HUES64 (cell line): Measurements from ENCODE around the gene GPR156. TPM values are rescaled to one million over a fixed set of nuclear protein-coding genes. Genes with fewer than 3 reads are reported as not detected.
"Not testable (repeated sequence)": the region's sequence is repeated elsewhere in the genome, so short reads cannot be mapped to it uniquely, and the experiment has no call there.

Experiments
- H3K27ac ChIP-seq: 2 replicates; pipeline ENCODE4 v1.7.0; 2013; ENCODE audit warnings: low read depth, low read length, inconsistent platforms
- H3K27me3 ChIP-seq: 2 replicates; pipeline ENCODE4 v1.6.1; 2013; ENCODE audit warnings: mild to moderate bottlenecking, low read length; ENCODE audit not compliant: insufficient read depth
- H3K36me3 ChIP-seq: 2 replicates; pipeline ENCODE4 v1.6.1; 2013; ENCODE audit warnings: mild to moderate bottlenecking, low read length; ENCODE audit not compliant: insufficient read depth
- H3K4me1 ChIP-seq: 2 replicates; pipeline ENCODE4 v1.6.1; 2013; ENCODE audit warnings: mild to moderate bottlenecking, low read length, moderate library complexity; ENCODE audit not compliant: insufficient read depth
- H3K4me3 ChIP-seq: 2 replicates; pipeline ENCODE4 v1.5.1; 2013; ENCODE audit warnings: mild to moderate bottlenecking, low read length, moderate library complexity
- H3K9ac ChIP-seq: 2 replicates; pipeline ENCODE4 v1.6.1; 2013; ENCODE audit warnings: mild to moderate bottlenecking, low read depth, low read length
- H3K9me3 ChIP-seq: 2 replicates; pipeline ENCODE4 v1.6.1; 2013; ENCODE audit warnings: low read depth, low read length; ENCODE audit not compliant: insufficient read depth
- WGBS: fragments of 150-250, 120-280 bp; methylation state at CpG from one replicate; pipeline ENCODE4 v1.1.7; 2013; ENCODE audit warnings: missing lambda C conversion rate; 5-methylcytosine and 5-hydroxymethylcytosine counted together
- polyA plus RNA-seq, 2 experiments: library from polyadenylated mRNA; stranded (reverse); fragments of 50-300 nt; gene quantifications; one replicate each; pipeline ENCODE4 v1.2.3, GENCODE V29; 2013

GPR156 gene
- 0.50 TPM for polyA plus RNA-seq (2013, experiment 1 of 2)
- 1.5 TPM for polyA plus RNA-seq (2013, experiment 2 of 2)

DNA sequence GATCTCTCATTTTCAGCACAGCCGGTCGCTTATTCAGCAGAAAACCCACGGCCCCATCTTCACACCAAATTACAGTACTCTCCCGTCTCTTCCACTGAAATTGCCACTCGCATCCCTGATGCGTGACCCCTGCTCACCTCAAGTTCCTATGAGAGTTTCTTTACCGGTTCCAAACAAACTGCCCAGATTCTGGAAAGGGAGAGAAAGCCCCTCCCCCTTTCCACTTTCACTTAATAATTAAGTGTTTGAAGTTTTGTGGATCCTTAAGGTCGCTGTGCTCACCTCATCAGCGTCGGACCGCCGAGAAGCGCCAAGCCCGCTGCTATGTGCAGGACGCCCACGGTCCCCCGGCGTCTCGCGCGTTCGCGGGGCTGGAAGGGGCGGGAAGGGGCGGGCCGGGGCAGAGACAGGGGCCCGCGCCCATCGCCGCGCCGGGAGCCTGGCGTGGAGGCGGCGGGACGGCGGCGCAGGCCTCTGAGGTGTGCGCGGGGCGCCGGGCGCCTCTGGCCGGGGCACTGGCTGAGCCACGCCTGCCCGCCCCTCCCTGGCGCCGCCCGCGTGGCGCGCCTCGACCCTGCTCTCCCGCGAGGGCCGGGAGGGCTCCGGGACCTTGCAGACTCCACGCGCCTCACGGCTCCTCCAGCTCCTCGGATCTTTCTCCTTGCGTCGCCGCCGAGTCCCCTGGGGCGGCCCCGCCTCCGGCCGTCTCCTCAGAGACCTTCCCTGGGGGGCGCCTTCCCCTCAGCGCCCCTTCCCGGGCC, at the start of gene GPR156:
TSS of gene GPR156 (minus strand) at position 476 of the 761 bp plus-strand sequence. CDS start 41,124 bp downstream, outside the sequence.
- Histone ChIP-seq H3K4me1 (peaks cover 17% of the 10 kb centered on the region), H3K4me3 (peak within 1 kb of the TSS; percentile 63), H3K27me3 (peaks cover 43% of the 10 kb centered on the region), H3K36me3 (no peaks in the 10 kb centered on the region), H3K9ac (peak within 1 kb of the TSS; percentile 73), H3K27ac (no peak within 1 kb of the TSS), H3K9me3 (no peaks in the 10 kb centered on the region)
- 50% methylated on average over 72 of the region's 72 CpGs for WGBS

DNA sequence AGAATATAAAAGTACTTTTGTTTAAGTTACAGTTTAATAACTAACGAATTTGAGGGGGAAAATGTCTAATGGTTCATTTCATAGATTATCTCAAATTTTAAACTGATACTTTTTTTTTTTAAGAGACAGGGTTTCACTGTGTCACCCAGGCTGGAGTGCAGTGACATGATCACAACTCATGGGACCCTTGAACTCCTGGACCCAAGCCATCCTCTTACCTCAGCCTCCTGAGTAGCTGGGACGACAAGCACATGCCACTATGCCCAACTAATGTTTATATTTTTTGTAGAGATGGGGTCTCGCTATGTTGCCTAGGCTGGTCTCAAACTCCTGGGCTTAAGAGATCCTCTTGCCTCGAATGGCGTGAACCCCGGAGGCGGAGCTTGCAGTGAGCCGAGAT, 47.6 kb upstream of the GPR156 start:
- H3K4me1 ChIP-seq, result no peaks in the 10 kb centered on the region
- H3K27me3 ChIP-seq, result no peaks in the 10 kb centered on the region
- H3K9me3 ChIP-seq, result no peaks in the 10 kb centered on the region
- H3K9ac ChIP-seq, result no peak overlapping the region
- no peak overlapping the region for H3K4me3 ChIP-seq
- WGBS, result 97% methylated on average over 6 of the region's 8 CpGs
- no peak overlapping the region for H3K27ac ChIP-seq
- H3K36me3 ChIP-seq, result peaks cover 61% of the 10 kb centered on the region

DNA sequence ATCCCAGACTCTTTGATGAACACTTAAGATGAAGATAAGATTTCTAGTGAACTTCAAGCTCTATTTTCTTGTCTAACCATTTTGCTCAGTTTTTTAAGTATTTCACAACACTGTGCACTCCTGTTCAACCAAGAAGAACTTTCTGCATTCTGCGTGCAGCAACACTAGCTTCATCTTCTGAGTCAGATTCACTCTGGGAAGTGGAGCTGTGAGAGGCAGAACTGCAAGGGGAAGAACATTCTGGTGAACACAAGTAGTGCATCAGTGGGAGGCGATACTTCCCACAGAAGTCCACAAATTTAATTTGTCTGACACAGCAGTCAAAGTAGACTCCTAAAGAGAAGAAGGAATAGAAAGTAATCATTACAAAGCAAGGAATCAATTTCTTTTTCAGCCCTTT, 46.1 kb upstream of the GPR156 start:
- Histone ChIP-seq H3K4me3 (no peak overlapping the region), H3K9me3 (no peaks in the 10 kb centered on the region), H3K27ac (no peak overlapping the region), H3K36me3 (peaks cover 61% of the 10 kb centered on the region), H3K27me3 (no peaks in the 10 kb centered on the region), H3K9ac (no peak overlapping the region), H3K4me1 (no peaks in the 10 kb centered on the region)
- WGBS, result 93% methylated on average over 2 of the region's 2 CpGs

GRCh38 chr3:120326784-120327183, 41.8 kb upstream of the GPR156 start:
- Histone ChIP-seq H3K27ac (no peak overlapping the region), H3K9me3 (no peaks in the 10 kb centered on the region), H3K4me3 (no peak overlapping the region), H3K4me1 (no peaks in the 10 kb centered on the region), H3K9ac (no peak overlapping the region), H3K27me3 (no peaks in the 10 kb centered on the region), H3K36me3 (peaks cover 34% of the 10 kb centered on the region)
- no CpG with 5 or more reads among the region's 2 CpGs for WGBS

- no peaks in the 10 kb centered on the region for H3K27me3 ChIP-seq
- no peaks in the 10 kb centered on the region for H3K4me1 ChIP-seq
- no peak overlapping the region for H3K27ac ChIP-seq
- WGBS, result 100% methylated on average over 1 of the region's 1 CpG
- H3K36me3 ChIP-seq, result peaks cover 9% of the 10 kb centered on the region; the same call in 1 of the 2 replicates
- H3K9me3 ChIP-seq, result no peaks in the 10 kb centered on the region
- no peak overlapping the region for H3K4me3 ChIP-seq
- H3K9ac ChIP-seq, result no peak overlapping the region
Measured at GRCh38 chr3:120324190-120324589, 39.2 kb upstream of the GPR156 start.

GRCh38 chr3:120323761-120324160, 38.7 kb upstream of the GPR156 start:
- not testable (repeated sequence) for H3K9me3 ChIP-seq, H3K36me3 ChIP-seq, H3K4me1 ChIP-seq, H3K27ac ChIP-seq, H3K27me3 ChIP-seq, H3K4me3 ChIP-seq, H3K9ac ChIP-seq
- WGBS, result 89% methylated on average over 4 of the region's 4 CpGs

- H3K36me3 ChIP-seq, result no peaks in the 10 kb centered on the region
- H3K9ac ChIP-seq, result no peak overlapping the region
- H3K27me3 ChIP-seq, result no peaks in the 10 kb centered on the region
- H3K9me3 ChIP-seq, result no peaks in the 10 kb centered on the region
- H3K4me1 ChIP-seq, result no peaks in the 10 kb centered on the region
- H3K27ac ChIP-seq, result no peak overlapping the region
- H3K4me3 ChIP-seq, result no peak overlapping the region
- 93% methylated on average over 24 of the region's 24 CpGs for WGBS
Measured at GRCh38 chr3:120311863-120312794, 27.1 kb upstream of the GPR156 start.

GRCh38 chr3:120306519-120307455, 21.8 kb upstream of the GPR156 start:
- H3K27me3 ChIP-seq, result no peaks in the 10 kb centered on the region
- 97% methylated on average over 72 of the region's 72 CpGs for WGBS
- H3K9ac ChIP-seq, result no peak overlapping the region
- no peak overlapping the region for H3K27ac ChIP-seq
- H3K4me3 ChIP-seq, result no peak overlapping the region
- H3K36me3 ChIP-seq, result no peaks in the 10 kb centered on the region
- no peaks in the 10 kb centered on the region for H3K9me3 ChIP-seq
- H3K4me1 ChIP-seq, result peaks cover 2% of the 10 kb centered on the region; the same call in 1 of the 2 replicates

DNA sequence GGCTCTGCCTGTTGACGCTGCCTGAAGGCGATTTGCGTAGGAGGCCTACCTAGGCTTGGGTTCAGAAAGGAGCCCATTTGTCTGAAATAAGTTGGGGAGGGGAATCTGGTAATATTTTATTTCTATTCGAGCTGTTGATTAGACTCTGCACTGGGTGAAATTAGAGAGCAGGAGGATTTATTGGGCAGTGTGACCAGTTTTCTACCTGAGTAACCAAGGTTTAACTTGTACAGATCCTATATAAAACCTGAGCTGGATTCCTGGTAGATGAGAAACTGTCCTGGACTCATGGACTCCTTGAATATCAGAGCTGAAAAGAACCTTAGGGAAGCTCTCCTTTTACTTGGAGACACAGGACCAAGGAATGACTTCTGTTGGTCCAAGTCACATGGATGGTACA, 19.6 kb upstream of the GPR156 start:
- Histone ChIP-seq H3K4me3 (no peak overlapping the region), H3K27ac (no peak overlapping the region), H3K9me3 (no peaks in the 10 kb centered on the region), H3K9ac (no peak overlapping the region), H3K27me3 (no peaks in the 10 kb centered on the region), H3K36me3 (no peaks in the 10 kb centered on the region), H3K4me1 (peaks cover 3% of the 10 kb centered on the region; the same call in 1 of the 2 replicates)
- 91% methylated on average over 4 of the region's 4 CpGs for WGBS

GRCh38 chr3:120302361-120302760, 17.3 kb upstream of the GPR156 start:
- Histone ChIP-seq H3K4me3 (no peak overlapping the region), H3K27ac (no peak overlapping the region), H3K4me1 (peaks cover 3% of the 10 kb centered on the region; the same call in 1 of the 2 replicates), H3K27me3 (no peaks in the 10 kb centered on the region), H3K9ac (no peak overlapping the region), H3K36me3 (no peaks in the 10 kb centered on the region), H3K9me3 (no peaks in the 10 kb centered on the region)
- 94% methylated on average over 5 of the region's 5 CpGs for WGBS
